Activated T-cell treated with anti-CD3 and anti-CD28 coated beads for 4 hours (primary cell): Measurements from ENCODE around the gene PIAS2.
"Not testable (repeated sequence)": the region's sequence is repeated elsewhere in the genome, so short reads cannot be mapped to it uniquely, and the experiment has no call there.

Source experiments
- DNase-seq: peaks from one replicate; pipeline ENCODE4 v3.0.0-alpha.2; 2020

The PIAS2 gene

DNA sequence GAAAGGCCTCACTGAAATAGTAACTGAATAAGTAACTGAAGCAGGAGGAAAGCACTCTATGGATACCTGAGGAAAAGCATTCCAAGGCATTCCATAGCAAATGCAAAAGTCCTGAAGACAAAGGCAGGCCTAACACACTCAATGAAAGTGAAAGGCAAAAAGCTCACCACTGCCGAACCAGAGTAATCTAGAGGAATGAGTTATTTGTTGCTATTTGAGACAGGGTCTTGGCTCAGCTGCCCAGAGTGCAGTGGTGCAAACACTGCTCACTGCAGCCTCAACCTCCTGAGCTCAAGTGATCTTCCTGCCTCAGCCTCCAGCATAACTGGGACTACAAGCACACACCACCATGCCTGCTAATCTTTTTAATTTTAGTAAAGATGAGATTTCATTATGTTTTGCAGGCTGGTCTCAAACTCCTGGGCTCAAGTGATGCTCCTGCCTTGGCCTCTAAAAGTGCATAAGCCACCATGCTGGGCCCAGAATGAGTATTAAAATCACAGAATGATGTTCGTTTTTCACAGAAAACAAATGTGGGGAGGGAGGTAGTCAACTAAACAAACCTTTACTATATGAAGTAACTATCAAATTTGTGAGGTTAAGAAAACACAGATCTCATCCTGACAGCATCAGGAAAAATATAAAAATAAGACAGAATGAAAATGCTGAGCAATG, 17.9 kb downstream of the PIAS2 start:
- no peak for DNase-seq

DNA sequence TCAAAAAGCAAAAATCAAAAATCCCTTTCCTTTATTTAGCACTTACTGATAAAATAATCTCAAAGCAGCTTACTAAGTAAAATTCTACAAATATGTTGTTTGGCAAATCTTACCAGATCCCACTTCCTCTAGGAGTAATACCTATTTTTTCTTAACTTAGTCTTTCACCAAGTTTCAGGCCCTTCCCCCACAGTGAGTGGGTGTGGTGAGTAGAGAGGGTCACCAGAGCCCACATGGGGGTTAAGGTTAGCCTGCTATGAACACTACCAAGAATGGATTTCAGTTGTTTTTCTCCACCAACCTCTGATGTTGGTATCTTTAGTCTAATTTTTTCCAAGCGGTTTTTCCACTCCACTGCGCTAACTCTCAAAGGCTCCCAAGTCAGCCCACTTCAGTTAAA, 23.2 kb downstream of the PIAS2 start:
- DNase-seq = no peak

DNA sequence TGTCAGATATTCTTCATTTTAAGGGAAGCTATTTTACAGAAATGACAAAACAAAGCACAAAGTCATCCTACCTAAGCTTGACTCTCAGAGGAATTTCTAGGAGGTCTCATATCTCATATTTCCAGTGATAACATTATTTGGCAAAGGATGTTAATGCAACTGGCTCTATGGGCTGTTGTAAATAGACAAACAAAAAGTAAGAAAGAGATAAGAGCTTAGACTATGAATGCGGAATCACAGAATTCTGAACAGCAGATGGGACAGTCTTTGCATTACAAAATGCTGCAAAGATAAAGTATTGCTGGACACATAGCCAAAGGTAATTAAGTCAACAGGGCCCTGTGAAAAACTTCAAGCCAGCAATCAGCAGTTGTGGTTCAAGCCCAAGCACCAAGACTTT, 23.9 kb downstream of the PIAS2 start:
- no peak for DNase-seq

DNA sequence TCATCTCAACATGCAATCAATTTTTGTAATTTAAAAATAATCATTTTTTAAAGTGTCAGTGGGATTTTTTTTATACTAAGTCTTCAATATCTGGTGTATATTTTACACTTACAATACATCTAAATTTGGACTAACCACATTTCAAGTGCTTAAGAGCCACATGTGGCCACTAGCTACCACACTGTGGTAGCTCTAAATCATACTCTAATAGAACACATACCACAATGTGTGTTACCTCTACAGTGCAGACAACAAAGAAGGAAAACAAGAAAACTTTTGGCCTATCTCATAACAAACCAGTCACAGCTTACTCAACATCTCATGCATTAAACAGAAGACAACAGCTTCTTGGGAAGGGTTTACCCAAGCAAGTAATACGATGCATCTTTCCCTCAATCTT, 24.5 kb downstream of the PIAS2 start:
- DNase-seq = no peak

DNA sequence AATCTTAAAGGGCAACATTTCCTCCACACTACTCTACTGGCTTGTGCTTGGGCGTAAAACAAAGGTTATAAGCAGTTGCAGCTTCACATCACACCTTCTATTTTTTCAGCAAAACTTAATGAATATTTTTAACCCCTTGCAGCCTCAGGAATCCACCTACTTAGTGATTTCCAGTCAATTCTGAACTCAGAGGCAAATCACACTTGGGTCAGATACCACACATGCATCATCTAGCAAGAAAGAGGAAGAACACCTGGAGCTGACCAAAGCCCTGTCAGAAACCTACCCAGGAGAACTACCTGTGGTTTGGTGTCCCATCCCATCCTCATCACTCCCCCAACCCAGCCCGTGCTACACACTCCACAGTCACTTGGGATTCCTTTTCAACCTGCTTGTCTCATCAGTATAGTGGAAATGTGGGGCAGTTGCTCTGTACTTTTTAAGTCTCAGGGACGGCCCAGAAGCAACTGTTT, 25.5 kb downstream of the PIAS2 start:
- DNase-seq = no peak

DNA sequence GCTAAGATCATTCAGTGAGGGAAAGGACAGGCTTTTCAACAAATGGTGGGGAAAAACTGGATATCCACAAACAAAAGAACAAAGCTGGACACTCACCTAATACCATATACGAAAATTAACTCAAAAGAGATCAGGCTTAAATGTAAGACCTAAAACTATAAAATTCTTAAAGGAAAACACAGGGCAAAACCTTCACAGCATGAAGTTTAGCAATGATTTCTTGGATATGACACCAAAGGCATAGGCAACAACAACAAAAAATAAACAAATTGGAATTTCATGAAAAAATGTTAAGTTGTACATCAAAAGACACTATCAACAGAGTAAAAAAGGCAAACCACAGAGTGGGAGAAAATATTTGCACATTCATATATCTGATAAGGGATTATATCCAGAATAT, 28.3 kb downstream of the PIAS2 start:
- no peak for DNase-seq

DNA sequence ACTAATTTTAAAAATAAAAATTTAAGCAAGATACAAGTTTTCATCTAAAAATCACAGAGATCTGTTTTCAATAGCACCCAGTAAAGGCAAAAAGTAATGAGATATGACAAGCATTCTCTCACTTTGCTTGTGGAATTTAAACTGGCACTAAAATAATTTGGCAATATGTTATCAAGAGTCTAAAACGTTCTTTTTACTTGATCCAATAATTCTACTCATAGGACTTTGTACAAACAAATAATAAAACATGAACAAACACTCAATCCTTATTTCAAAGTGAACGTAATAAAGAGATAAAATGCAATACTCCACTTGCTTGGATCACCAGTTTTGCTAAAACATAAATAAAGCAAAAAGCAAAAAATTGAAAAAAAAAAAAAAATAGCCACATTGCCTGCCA, 30.4 kb downstream of the PIAS2 start:
- DNase-seq = no peak

DNA sequence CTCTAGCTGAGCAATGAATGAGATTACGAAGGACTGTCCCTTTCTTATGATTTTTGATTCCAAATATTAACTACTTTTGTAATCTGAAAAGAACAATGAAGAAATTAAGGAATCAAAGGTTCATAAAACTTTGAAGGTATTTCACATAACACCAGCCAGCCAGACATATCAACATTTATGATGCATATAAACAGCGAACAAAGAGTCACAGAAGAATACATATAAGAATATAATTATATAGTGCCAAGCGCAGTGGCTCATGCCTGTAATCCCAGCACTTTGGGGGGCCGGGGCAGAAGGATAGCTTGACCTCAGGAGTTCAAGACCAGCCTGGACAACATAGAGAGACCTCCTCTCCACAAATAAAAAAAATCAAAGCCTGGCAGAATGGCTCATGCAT, 34.1 kb downstream of the PIAS2 start:
- no peak for DNase-seq

DNA sequence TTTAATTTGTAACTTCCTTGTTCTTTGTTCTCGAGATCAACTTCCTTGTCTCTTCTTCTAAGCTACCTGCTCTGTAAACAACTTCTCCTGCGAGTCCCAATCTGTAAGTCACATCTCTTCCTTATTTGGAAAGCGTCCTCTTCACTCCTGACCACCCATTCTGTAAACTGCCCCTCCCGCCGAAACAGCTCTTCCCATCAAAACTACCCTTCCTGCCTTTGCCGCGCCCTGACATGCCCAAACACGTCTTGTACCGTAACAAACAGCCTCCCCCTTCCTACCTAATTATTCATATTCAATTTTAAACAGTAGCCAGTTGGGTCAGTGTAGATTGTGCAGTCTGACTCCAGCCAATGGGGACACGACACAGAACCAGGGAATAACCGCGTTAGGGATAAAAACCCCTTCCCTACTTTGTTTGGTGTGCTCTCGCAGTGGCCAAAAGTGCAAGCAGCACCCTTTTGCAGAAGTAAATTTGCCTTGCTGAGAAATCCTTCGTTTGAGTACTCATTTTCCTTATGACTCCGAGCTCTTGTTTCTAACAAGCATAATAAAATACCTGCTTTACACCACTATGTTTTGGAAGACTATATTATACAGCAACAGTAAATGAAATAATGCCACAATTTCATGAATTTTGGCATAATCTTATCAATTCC, 39.8 kb downstream of the PIAS2 start:
- DNase-seq = no peak

DNA sequence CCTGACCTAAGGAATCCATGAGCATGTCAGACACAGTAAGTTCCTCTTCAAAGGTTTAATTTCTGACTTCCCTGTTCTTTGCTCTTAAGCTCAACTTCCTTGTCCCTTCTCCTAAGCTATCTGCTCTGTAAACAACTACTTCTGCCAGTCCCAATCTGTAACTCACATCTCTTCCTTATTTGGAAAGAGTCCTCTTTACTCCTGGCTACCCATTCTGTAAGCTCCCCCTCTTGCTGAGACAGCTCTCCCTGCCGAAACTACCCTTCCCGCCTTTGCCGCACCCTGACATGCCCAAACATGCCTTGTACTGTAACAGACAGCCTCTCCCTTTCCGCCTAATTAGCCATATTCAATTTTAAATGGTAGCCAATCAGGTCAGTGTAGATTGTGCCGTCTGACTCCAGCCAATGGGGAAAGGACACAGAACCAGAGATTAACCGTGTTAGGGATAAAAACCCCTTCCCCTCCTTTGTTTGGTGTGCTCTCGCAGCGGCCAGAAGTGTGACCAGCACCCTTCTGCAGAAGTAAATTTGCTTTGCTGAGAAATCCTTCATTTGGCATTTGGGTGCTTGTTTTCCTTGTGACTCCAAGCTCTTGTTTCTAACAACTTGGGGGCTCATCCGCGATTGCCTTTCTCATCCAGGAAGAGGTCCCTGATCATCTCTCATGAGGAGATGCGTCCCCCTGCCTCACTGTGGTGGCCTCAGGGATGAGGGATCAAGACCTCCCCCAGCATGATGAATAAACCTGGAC, 49.0 kb downstream of the PIAS2 start:
- no peak for DNase-seq

DNA sequence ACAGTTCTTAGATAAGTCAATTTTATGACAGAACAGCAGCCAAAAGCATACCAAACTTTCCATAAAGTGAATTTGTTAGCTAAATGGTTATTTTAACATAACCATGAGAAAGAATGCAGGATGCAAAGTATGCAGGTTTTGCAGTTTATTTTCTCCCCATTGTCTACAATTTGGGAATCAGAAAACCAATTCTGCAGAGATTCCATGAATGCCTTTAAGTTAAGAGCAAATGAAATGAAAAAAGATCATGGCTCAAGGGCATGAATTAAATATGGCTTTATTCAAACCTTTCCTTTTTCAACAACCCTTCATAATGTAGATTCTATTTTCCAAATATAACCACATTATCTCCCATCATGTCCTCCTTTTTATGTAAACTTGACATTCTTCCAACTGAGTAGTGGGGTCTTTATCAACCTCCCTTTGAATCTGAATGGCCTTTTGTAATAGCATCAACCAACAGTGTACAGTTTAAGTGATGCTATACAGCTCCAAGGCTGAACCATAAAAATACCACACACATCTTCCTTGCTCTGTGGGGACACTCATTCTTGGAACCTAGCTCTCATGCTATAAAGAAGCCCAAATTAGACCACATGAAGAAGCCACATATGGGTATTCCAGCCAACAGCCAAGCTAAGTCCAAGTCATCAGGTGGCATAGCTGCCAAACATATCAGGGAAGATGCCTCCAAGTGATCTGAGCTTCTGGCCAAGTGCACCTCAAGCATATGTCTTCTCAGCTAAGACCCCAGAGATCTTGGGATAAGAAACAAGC, 49.8 kb downstream of the PIAS2 start:
- DNase-seq = no peak

DNA sequence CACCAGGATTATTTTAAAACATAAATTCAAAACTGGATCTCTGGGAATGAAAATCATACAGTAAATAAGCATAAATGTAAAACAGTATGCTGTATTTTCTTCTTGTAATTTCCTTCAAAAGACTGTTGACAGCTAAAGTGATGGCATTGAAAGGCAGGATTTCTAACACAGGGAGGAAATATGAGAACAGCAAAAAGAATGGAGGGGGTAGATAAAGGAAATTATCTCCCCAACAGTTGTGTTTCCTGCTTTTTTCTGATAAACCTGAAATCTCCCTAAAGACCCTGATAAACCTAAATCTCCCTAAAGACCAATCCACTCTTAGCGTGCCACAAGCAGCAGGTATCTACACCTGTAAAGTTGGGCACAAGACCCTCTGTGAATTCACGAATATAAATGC, 50.8 kb downstream of the PIAS2 start:
- DNase-seq = no peak

DNA sequence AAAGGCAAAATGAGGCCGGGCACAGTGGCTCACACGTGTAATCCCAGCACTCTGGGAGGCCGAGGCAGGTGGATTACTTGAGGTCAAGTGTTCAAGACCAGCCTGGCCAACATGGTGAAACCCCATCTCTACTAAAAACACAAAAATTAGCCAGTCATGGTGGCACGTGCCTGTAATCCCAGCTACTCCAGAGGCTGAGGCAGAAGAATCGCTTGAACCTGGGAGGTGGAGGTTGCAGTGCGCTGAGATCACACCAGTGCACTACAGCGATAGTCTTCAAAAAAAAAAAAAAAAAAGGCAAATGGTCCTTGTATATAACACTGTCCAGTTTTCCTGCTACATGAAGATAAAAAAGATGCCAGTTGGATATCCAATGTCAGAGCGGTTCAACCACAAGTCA, 52.1 kb downstream of the PIAS2 start:
- DNase-seq = not testable (repeated sequence)

DNA sequence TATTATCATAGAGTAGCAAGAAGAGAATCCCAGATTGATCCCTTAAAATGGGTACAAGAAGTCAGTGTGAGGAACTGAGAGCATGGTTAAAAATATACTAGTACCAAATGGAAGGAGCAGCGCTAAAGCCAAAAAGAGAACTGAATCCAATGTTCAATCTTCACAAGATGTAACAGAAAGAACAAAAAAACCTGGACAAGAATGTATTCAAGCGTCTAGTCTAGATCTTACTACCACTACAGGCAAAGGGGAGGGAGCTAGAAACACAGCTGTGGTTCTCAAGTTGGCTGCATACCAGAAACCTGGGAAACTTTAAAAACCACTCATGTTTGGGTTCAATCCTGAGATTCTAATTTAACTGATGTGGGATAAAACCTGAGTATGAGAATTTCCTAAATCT, 57.5 kb downstream of the PIAS2 start:
- no peak for DNase-seq

DNA sequence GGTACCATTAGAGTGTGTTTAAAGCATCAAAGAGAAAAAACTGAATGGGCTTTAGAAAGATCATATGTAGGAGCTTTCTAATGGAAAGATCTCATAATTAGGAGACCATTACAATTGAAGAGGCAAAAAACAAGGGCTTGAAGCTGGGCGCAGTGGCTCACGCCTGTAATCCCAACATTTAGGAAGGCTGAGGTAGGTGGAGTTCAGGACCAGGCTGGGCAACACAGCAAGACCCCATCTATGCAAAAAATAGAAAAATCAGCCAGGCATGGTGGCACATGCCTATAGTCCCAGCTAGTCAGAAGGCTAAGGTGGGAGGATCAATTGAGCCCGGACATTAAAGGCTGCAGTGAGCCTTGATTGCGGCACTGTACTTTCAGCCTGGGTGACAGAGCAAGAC, 59.0 kb downstream of the PIAS2 start:
- DNase-seq = no peak

DNA sequence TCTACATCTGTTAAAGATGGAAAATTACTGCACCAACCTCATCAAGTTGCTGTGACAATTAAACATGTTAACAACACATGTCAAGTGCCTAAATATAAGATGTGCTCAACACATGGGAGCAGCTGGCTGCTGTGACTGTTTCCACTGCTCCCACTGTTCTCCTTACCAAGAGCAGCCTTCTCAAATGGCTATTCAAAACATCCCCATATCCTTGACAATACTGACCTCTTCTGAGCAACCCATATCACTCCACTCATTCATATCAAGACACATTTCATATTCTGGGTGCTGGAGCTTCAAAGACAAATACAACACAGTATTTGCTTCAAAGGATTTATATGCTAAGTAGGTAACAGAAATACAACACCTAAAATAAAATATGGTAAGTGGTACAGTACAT, 60.3 kb downstream of the PIAS2 start:
- no peak for DNase-seq

DNA sequence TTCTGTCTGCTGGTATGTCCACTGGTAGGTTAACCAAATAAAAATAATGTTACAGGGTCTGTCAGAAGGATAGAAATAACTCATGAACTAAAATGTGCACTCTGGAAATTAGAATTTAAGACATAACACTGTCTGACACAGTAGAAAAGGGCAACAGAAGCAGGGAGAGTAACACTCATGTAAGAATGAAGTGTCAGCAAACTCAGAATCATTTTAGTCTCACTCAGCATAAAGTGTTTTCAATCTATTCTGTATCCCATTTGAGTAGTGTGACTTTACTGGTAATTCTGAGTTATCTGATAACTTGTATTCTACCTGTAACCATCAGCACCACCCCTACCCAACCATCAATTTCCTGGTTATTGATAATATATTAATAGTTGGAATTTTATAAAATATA, 68.3 kb downstream of the PIAS2 start:
- no peak for DNase-seq

DNA sequence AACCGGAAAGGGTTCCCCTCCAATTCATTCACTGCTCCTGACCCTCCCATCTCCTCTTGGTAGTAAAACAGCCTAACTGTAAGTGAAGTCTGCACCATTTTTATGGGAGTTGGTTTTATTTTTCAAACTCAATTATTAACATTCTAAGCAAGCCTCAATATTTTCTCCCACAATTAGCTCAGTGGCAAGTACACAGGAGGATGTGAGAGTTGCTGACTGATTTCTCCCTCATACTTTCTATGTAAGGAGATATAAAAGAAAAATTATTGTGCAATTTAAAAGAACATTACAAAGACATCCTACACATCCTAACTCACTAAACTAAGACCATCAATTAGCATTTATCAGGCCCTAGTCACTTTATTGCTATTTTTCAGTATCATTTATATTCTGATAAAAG, 73.9 kb downstream of the PIAS2 start:
- no peak for DNase-seq

DNA sequence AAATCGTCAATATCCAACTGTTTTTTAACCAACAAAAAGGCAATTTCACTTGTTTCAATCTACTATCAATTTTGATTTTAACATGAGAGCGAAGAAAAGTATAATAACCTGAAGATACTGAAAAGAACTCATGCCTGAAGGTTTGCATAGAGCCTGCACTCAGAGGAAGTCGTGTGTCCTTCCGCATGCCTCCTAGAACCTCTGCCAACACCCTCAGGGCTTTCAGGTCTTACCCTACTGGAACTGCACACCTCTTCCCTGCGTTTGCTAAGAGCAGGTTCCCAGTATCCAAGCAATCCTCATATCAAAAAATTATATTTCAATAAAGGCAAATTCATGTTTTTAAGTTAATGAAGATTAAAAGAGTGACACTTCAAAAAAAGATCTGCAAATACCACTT, 74.7 kb downstream of the PIAS2 start:
- DNase-seq = no peak

DNA sequence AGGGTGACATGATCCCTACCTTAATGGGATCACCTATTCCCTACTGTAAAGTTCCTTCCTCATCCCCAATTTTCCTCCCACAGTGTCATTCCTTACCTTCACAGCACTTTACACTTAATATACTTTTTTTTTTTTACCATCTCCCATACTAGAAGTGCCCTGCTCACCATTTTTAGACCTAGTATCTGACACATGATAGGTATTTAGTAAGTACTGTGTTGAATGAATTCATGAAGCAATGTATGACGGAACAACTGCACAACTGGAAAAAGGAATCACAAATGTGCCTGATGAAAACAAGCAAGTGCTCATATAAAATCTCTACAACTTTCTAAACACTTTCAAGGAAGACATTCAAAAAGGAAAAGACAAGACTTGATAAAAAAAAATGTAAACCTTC, 83.4 kb downstream of the PIAS2 start:
- DNase-seq = no peak

DNA sequence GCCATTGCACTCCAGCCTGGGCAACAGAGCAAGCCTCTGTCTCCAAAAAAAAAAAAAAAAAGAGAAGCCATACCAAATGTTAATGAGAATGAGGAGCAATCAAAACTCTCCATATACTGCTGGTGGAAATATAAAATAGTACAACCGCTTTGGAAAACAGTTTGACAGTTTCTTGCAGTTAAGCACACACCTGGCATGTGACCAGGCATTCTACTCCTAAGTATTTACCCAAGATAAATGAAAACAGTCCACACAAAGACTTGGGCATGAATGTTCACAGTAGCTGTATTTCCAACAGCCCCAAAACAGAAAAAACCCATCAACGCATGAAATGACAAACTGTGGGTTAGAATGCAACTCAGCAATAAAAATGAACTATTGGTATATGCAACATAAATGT, 84.5 kb downstream of the PIAS2 start:
- DNase-seq = no peak

DNA sequence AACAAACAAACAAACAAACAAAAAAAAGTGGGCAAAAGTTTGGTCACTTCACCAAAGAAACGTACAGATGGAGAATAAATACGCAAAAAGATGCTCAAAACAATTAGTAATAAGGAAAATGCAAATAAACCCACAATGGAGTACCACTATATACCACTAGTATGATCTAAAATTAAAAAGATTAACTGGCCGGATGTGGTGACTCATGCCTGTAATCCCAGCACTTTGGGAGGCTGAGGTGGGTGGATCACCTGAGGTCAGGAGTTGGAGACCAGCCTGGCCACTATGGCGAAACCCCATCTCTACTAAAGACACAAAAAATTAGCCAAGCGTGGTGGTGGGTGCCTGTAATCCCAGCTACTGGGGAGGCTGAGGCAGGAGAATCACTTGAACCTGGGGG, 84.9 kb downstream of the PIAS2 start:
- not testable (repeated sequence) for DNase-seq

DNA sequence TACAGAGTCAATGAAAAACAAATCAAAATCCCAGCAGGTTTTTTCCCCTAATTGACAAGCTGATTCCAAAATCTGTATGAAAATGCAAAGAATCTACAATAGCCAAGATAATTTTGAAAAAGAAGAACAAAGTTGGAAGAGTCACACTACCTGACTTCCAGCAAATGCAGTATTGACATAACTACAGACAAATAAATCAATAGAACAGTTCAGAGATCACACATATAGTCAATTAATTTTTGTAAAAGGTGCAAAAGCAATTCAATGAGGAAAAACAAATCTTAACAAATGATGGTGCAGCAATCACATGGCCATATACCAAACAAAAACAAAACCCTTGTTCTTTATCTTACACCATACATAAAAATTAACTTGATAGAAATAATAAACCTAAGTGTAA, 85.9 kb downstream of the PIAS2 start:
- DNase-seq = no peak

DNA sequence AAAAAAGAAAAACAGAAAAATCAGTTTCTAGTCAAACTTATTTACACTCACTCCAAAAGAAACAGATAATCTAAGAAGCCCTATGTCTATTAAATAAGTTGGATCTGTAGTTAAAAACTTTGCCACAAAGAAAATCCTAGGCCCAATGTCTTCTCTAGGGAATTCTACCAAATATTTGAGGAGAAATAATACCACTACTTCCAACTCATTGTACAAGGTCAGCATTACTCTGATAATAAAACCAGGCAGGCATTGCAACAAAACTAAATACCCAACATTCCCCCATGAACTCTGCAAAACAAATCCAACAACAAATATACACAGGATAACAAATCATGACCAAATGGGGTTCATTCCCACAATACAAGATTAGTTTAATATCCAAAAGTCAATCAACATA, 86.7 kb downstream of the PIAS2 start:
- no peak for DNase-seq
